ENCODE measurements around the gene ZDHHC14.

The ZDHHC14 gene

GRCh38 chr6:157725836-157726235 lies 344.8 kb downstream of the ZDHHC14 start:
- Histone ChIP-seq H3K36me3 (ENCODE audit: control insufficient read depth, low read length) (no peaks in the 10 kb centered on the region), H4K20me1 (ENCODE audit: control insufficient read depth, insufficient read depth, low read depth, low read length) (no peaks in the 10 kb centered on the region), H3K9me2 (replicated peaks; ENCODE audit: control insufficient read depth, low read length) (no peaks in the 10 kb centered on the region), H3K27me3 (ENCODE audit: control insufficient read depth, low read length) (peaks cover 13% of the 10 kb centered on the region), H3K4me1 (ENCODE audit: control insufficient read depth, low read length) (no peaks in the 10 kb centered on the region), H3K9me3 (ENCODE audit: control insufficient read depth, insufficient read depth, low read length) (no peaks in the 10 kb centered on the region), H3K4me3 (ENCODE audit: low read length) (no peak overlapping the region), H3K4me2 (ENCODE audit: low read length) (no peak overlapping the region), H3K79me2 (ENCODE audit: control insufficient read depth, low read length) (no peaks in the 10 kb centered on the region), H3K27ac (ENCODE audit: low read depth, low read length) (no peak overlapping the region), H3F3A (ENCODE audit: control insufficient read depth, insufficient read depth) (no peaks in the 10 kb centered on the region)
- TF ChIP-seq EZH2phosphoT487 (IDR thresholded peaks at IDR 0.05; ENCODE audit: borderline replicate concordance, low read length) (no peak), CTCF (IDR thresholded peaks at IDR 0.05; ENCODE audit: low read depth, low read length, poor library complexity, severe bottlenecking) (no peak)

- Histone ChIP-seq H3K9me2 (replicated peaks; ENCODE audit: control insufficient read depth, low read length) (no peaks in the 10 kb centered on the region), H4K20me1 (ENCODE audit: control insufficient read depth, insufficient read depth, low read depth, low read length) (no peaks in the 10 kb centered on the region), H3K27ac (ENCODE audit: low read depth, low read length) (no peak overlapping the region), H3K9me3 (ENCODE audit: control insufficient read depth, insufficient read depth, low read length) (no peaks in the 10 kb centered on the region), H3K4me2 (ENCODE audit: low read length) (no peak overlapping the region), H3F3A (ENCODE audit: control insufficient read depth, insufficient read depth) (no peaks in the 10 kb centered on the region), H3K36me3 (ENCODE audit: control insufficient read depth, low read length) (no peaks in the 10 kb centered on the region), H3K79me2 (ENCODE audit: control insufficient read depth, low read length) (no peaks in the 10 kb centered on the region), H3K27me3 (ENCODE audit: control insufficient read depth, low read length) (peaks cover 13% of the 10 kb centered on the region), H3K4me3 (ENCODE audit: low read length) (no peak overlapping the region), H3K4me1 (ENCODE audit: control insufficient read depth, low read length) (no peaks in the 10 kb centered on the region)
- TF ChIP-seq CTCF (IDR thresholded peaks at IDR 0.05; ENCODE audit: low read depth, low read length, poor library complexity, severe bottlenecking) = no peak
- TF ChIP-seq EZH2phosphoT487 (IDR thresholded peaks at IDR 0.05; ENCODE audit: borderline replicate concordance, low read length) = no peak
Measured at GRCh38 chr6:157726892-157727628, 346.1 kb downstream of the ZDHHC14 start.
